Upper lobe of left lung (tissue), 4 donors: Measurements from ENCODE around the gene XPR1.

Experiments
- POLR2A ChIP-seq, 4 donors: fragments of 450-650 bp; IDR thresholded peaks; one replicate each; pipeline ENCODE4 v1.5.1; 2016 to 2017; ENCODE audit warnings: antibody characterized with exemption in 4 of 4, mild to moderate bottlenecking in 2 of 4
- POLR2AphosphoS5 ChIP-seq, 2 donors: sonication (generic); formaldehyde crosslinking; IDR thresholded peaks; one replicate each; pipeline ENCODE4 v1.5.1; 2017; ENCODE audit warnings: antibody characterized with exemption in 2 of 2
- TF ChIP-seq, protein P1 (sequence below), 6 experiments: fragments of 450-650 bp in 4 of 6; fragments of 200-600 bp in 2 of 6; sonication (generic) in 2 of 6; IDR thresholded peaks; one replicate each; pipeline ENCODE4 v1.5.1; 2016 to 2019; ENCODE audit warnings: antibody characterized with exemption in 6 of 6

DNA sequence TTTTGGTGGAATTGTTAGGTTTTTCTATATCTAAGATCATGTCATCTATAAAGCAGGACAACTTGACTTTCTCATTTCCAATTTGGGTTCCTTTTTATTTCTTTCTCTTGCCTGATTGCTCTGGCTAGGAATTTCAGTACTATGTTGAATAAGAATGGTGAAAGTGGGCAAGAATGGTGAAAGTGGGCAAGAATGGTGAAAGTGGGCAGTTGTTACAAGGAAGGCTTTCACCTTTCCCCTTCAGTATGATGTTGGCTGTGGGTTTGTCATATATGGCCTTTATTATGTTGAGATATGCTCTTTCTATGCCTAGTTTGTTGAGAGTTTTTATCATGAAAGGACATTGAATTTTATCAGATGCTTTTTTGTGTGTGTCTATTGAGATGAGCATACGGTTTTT lies 64.5 kb downstream of the XPR1 start:
- TF ChIP-seq POLR2A (IDR thresholded peaks at IDR 0.05) (no peak), POLR2AphosphoS5 (IDR thresholded peaks at IDR 0.05) (no peak)
- TF ChIP-seq, protein P1, sequence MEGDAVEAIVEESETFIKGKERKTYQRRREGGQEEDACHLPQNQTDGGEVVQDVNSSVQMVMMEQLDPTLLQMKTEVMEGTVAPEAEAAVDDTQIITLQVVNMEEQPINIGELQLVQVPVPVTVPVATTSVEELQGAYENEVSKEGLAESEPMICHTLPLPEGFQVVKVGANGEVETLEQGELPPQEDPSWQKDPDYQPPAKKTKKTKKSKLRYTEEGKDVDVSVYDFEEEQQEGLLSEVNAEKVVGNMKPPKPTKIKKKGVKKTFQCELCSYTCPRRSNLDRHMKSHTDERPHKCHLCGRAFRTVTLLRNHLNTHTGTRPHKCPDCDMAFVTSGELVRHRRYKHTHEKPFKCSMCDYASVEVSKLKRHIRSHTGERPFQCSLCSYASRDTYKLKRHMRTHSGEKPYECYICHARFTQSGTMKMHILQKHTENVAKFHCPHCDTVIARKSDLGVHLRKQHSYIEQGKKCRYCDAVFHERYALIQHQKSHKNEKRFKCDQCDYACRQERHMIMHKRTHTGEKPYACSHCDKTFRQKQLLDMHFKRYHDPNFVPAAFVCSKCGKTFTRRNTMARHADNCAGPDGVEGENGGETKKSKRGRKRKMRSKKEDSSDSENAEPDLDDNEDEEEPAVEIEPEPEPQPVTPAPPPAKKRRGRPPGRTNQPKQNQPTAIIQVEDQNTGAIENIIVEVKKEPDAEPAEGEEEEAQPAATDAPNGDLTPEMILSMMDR (IDR thresholded peaks at IDR 0.05), result no peak
